22Rv1 (cell line): ENCODE measurements around the gene TIMM10B.
"Not testable (repeated sequence)": the region's sequence is repeated elsewhere in the genome, so short reads cannot be mapped to it uniquely, and the experiment has no call there.

ENCODE experiments used
- H3K27ac ChIP-seq: fragments of 450-650 bp; 2 replicates; pipeline ENCODE4 v1.5.1; 2017
- ZFX ChIP-seq: fragments of 450-650 bp; IDR thresholded peaks from 2 replicates; pipeline ENCODE4 v1.6.1; 2017; ENCODE audit warnings: antibody characterized with exemption, borderline replicate concordance
- TF ChIP-seq, protein P1 (sequence below): fragments of 450-650 bp; IDR thresholded peaks from 2 replicates; pipeline ENCODE4 v1.5.1; 2017; ENCODE audit warnings: mild to moderate bottlenecking

TIMM10B gene

DNA sequence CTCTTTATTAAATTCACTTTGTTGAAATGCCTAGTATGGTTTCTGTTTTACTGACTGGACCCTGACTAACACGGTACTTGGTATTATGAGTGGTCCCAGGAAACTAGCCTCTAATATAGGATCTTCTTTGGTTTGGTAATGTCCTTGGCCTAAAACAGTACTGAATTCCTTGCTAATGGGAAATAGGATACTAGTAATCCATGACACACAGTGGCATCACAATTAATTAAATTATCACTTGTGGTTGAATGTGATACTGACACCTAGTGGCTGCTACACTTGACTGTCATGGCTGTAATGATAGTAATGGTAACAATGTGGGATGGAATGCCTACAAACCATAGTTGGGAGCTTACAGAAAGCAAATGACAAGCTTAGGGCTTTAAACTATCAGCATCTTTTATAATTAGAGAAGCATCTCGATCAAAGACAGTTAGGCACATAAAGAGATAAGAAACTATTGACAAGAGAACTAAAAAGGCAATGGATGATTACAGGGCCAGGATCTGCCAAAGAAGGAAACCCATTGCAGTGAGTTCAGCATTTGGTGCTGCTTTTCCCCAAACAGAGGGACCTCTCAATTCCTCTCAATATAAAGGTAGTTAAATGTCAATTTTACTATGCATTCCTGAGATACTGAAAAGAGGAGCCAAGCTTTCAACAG lies 24.4 kb downstream of the TIMM10B start:
- no peak overlapping the region; the same call in 1 of the 2 replicates for H3K27ac ChIP-seq
- TF ChIP-seq ZFX: no peak
- TF ChIP-seq, protein P1, sequence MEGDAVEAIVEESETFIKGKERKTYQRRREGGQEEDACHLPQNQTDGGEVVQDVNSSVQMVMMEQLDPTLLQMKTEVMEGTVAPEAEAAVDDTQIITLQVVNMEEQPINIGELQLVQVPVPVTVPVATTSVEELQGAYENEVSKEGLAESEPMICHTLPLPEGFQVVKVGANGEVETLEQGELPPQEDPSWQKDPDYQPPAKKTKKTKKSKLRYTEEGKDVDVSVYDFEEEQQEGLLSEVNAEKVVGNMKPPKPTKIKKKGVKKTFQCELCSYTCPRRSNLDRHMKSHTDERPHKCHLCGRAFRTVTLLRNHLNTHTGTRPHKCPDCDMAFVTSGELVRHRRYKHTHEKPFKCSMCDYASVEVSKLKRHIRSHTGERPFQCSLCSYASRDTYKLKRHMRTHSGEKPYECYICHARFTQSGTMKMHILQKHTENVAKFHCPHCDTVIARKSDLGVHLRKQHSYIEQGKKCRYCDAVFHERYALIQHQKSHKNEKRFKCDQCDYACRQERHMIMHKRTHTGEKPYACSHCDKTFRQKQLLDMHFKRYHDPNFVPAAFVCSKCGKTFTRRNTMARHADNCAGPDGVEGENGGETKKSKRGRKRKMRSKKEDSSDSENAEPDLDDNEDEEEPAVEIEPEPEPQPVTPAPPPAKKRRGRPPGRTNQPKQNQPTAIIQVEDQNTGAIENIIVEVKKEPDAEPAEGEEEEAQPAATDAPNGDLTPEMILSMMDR: peak; percentile 90

DNA sequence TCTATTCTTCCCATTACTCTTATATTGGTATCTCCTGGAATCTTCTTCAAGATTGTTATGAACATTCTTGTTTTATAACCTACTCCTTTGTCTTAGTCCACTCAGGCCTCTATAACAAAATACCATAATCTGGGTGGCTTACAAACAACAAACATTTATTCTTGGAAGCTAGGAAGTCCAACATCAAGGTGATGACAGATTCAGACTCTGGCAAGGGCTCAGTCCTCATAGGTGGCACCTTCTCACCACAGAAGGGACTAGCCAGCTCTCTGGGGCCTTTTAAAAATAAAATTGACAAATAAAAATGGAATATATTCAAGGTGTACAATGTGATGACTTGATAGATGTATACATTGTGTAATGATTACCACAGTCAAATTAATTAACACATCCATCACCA lies 35.6 kb downstream of the TIMM10B start:
- H3K27ac ChIP-seq: no peak overlapping the region
- no peak for TF ChIP-seq ZFX
- TF ChIP-seq, protein P1: no peak

DNA sequence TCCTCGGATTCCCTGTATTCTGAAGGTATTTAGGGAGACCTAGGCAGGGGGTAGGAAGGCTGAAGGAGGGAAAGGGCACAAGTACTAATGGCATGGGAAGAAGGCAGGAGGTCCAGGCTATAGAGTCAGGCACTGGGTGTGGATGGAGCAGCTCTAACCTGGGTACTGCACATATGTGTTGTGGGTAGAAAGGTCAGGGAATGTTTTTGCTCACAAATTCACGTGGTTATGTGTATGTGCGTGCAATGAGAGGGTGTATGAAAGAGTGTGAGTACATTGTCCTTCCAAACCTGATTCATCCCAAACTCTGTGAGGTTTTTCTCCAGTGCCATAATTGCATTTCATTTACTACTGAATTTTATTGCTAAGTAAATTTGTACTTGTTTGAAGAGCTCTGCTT lies 39.0 kb downstream of the TIMM10B start:
- TF ChIP-seq, protein P1: no peak
- no peak for TF ChIP-seq ZFX
- H3K27ac ChIP-seq: no peak overlapping the region

DNA sequence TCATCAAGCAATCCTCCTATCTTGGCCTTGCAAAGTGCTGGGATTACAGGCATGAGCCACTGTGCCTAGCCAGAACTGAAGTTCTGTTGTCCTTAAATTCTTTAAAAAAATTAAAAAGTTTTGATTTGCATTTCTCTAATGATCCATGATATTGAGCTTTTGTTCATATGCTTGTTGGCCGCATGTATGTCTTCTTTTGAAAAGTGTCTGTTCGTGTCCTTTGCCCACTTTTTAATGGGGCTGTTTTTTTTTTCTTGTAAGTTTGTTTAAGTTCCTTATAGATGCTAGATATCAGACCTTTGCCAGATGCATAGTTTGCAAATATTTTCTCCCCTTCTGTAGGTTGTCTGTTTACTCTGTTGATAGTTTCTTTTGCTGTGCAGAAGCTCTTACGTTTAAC lies 40.6 kb downstream of the TIMM10B start:
- not testable (repeated sequence) for H3K27ac ChIP-seq

DNA sequence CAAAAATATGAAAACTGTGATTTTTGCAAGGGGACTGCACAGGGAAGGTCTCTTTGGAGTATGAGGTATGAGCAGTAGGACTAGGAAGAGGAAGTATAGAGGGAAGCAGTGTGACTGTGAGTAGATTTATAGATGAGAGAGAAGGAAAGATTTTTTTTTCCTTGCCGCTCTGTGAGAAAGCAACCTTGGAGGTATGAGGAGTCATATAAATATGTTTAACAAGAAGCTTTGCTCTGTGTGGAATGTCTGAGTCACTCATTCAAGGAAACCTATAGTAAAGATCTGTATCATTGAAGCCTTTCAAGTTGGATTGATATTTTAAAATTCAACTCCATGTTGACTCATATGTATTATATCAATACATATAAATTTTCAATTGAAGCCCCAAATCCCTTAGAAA lies 42.0 kb downstream of the TIMM10B start:
- TF ChIP-seq, protein P1: no peak
- no peak for TF ChIP-seq ZFX
- no peak overlapping the region for H3K27ac ChIP-seq

DNA sequence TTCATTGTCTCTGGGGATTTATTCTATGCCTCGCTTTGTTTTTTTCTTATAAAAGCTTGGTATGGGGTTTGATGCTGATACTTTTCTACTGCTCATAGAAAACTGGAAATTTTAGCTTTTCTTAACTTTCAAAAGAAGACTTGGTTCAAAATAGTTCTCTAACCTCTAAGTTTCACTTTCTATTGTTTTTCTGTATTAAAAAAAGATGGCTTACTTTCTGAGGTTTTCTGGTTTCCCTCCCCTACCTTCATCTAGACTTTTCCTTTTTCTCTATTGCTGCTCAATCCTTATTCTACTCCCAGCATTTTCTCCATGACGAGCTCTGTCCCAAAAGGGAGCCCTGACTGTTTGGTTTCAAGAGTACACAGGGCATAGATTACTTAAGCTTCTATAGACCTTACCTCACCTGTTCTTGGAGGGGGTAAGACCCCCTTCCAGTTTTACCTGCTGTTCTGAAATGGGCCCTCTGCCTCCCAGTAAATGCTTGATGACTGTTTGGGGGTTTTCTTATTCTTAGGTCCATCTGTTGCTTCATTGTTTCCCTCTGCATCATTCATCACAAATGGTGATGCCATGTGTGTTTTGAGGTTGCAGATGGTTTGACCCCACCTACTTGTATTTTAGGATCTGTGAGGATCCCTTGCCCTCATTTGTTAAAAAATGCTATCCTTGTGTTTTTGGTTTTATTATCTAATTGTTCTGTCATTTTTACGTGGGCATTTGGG lies 45.3 kb downstream of the TIMM10B start:
- no peak overlapping the region for H3K27ac ChIP-seq
- TF ChIP-seq, protein P1: no peak
- no peak for TF ChIP-seq ZFX

DNA sequence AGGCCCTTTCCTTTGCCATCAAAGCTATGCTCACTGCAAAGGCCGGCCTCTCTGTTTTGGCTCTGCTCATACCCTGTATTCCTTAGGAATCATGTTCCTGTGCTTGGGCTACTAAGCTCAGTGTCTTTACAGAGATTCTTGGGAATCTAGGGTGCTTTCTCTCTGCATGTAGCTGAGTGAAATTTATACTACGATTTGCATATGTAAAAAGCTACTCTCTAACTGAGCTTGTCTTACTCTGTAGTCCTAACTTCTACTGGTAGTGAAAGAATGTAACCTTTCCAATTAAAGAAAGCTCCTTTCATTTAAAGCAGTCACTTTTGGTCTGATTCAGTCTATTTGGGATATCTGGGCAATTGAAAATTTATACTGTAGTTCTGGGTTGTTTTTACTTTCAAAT lies 48.0 kb downstream of the TIMM10B start:
- TF ChIP-seq, protein P1: no peak
- no peak overlapping the region for H3K27ac ChIP-seq

DNA sequence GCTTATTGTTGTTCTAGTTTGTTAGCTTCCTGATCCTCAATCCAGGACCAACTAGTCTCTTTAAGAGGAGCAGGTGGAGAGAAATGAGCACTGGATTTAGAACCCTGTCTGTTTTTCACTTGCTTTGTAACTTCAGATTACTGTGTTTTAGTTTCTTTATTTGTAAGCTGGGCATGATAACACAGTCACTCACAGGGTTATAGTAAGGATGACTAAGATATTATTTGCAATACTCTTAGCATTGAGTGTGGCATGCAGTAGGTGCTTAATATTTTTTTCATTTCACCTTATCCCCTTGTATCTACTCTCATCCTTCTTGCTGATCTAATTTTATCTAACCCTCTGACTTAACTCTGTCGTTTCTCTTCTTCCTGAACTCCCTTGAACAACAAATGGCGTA lies 49.5 kb downstream of the TIMM10B start:
- no peak overlapping the region for H3K27ac ChIP-seq

More for the DNA sequence above, 49.5 kb downstream of the TIMM10B start:
- TF ChIP-seq ZFX: no peak
- TF ChIP-seq, protein P1: no peak
